Vagina (tissue), 2 donors: ENCODE data around the gene AK3. TPM values are rescaled to one million over a fixed set of nuclear protein-coding genes. Genes with fewer than 3 reads are reported as not detected.

Experiments
- DNase-seq, 2 donors: peaks; one replicate each; pipeline ENCODE4 v3.0.0-alpha.2; 2017; ENCODE audit errors: extremely low spot score in 2 of 2
- H3K27ac ChIP-seq: fragments of 200-600 bp; sonication (generic); one replicate; pipeline ENCODE4 v1.5.1; 2019
- H3K27me3 ChIP-seq: fragments of 200-600 bp; sonication (generic); one replicate; pipeline ENCODE4 v1.5.1; 2019
- H3K36me3 ChIP-seq, 2 donors: fragments of 200-600 bp; sonication (generic); one replicate each; pipeline ENCODE4 v1.5.1; 2017 to 2019
- H3K4me1 ChIP-seq: fragments of 200-600 bp; sonication (generic); one replicate; pipeline ENCODE4 v1.5.1; 2019
- H3K4me3 ChIP-seq, 2 donors: fragments of 200-600 bp; sonication (generic); 1 replicate in 1 of 2; 2 replicates in 1 of 2; pipeline ENCODE4 v1.5.1; 2016 to 2019
- H3K9me3 ChIP-seq: fragments of 200-600 bp; sonication (generic); one replicate; pipeline ENCODE4 v1.5.1; 2019
- CTCF ChIP-seq, 3 experiments: fragments of 450-650 bp in 2 of 3; fragments of 200-600 bp in 1 of 3; sonication (generic) in 1 of 3; IDR thresholded peaks; one replicate each; pipeline ENCODE4 v1.5.1; 2017 to 2019; ENCODE audit warnings: antibody characterized with exemption in 3 of 3, mild to moderate bottlenecking in 2 of 3, moderate library complexity in 2 of 3
- POLR2A ChIP-seq, 2 donors: fragments of 450-650 bp; IDR thresholded peaks; one replicate each; pipeline ENCODE4 v1.6.1; 2017; ENCODE audit warnings: antibody characterized with exemption in 2 of 2, mild to moderate bottlenecking in 2 of 2, moderate library complexity in 2 of 2
- POLR2AphosphoS5 ChIP-seq, 2 donors: sonication (generic); formaldehyde crosslinking; IDR thresholded peaks; one replicate each; pipeline ENCODE4 v1.9.0; 2017; ENCODE audit warnings: antibody characterized with exemption in 2 of 2, mild to moderate bottlenecking in 2 of 2, low read depth in 1 of 2; ENCODE audit not compliant: insufficient read depth in 1 of 2
- intact Hi-C: fragments of 100-400 bp; cut with DNase I; formaldehyde crosslinking; loops from one replicate; pipeline ENCODE4 v1.15.1; 2023
- total RNA-seq: library from RNA; depleted of rRNA; stranded (reverse); fragments of >200 nt; gene quantifications from one replicate; pipeline ENCODE4 v1.2.3, GENCODE V29; 2016

AK3 gene
- total RNA-seq, 1 donor from 2014 or later = 72.4 TPM

GRCh38 chr9:4738866-4739586 is 2.0 kb downstream of the AK3 start:
- TF ChIP-seq POLR2A (IDR thresholded peaks at IDR 0.05) (no peak), POLR2AphosphoS5 (IDR thresholded peaks at IDR 0.05; ENCODE audit: insufficient read depth in 1 of 2, low read depth in 1 of 2) (no peak), CTCF (IDR thresholded peaks at IDR 0.05) (no peak)
- H3K27ac ChIP-seq = peak overlapping the region; percentile 98
- no peaks in the 10 kb centered on the region for H3K36me3 ChIP-seq
- H3K9me3 ChIP-seq = no peaks in the 10 kb centered on the region
- no peaks in the 10 kb centered on the region for H3K27me3 ChIP-seq
- H3K4me1 ChIP-seq = peaks cover 37% of the 10 kb centered on the region
- peak overlapping the region; percentile 98 to 99 for H3K4me3 ChIP-seq
- no peak for DNase-seq
- intact Hi-C loops = no loop called here

GRCh38 chr9:4734150-4734549 is 6.9 kb downstream of the AK3 start:
- TF ChIP-seq CTCF (IDR thresholded peaks at IDR 0.05) = no peak
- TF ChIP-seq POLR2A (IDR thresholded peaks at IDR 0.05) = no peak
- TF ChIP-seq POLR2AphosphoS5 (IDR thresholded peaks at IDR 0.05; ENCODE audit: insufficient read depth in 1 of 2, low read depth in 1 of 2) = no peak
- Histone ChIP-seq H3K4me1 (peaks cover 25% of the 10 kb centered on the region), H3K27ac (no peak overlapping the region), H3K9me3 (no peaks in the 10 kb centered on the region), H3K27me3 (no peaks in the 10 kb centered on the region), H3K4me3 (no peak overlapping the region), H3K36me3 (no peaks in the 10 kb centered on the region)
- intact Hi-C loops = no loop called here
- DNase-seq = no peak

GRCh38 chr9:4732890-4733289 is 8.1 kb downstream of the AK3 start:
- DNase-seq = no peak
- H3K36me3 ChIP-seq = no peaks in the 10 kb centered on the region
- intact Hi-C loops = no loop called here
- H3K4me1 ChIP-seq = peaks cover 14% of the 10 kb centered on the region
- H3K4me3 ChIP-seq = no peak overlapping the region
- no peak overlapping the region for H3K27ac ChIP-seq
- H3K9me3 ChIP-seq = no peaks in the 10 kb centered on the region
- TF ChIP-seq POLR2A (IDR thresholded peaks at IDR 0.05) (no peak), POLR2AphosphoS5 (IDR thresholded peaks at IDR 0.05; ENCODE audit: insufficient read depth in 1 of 2, low read depth in 1 of 2) (no peak), CTCF (IDR thresholded peaks at IDR 0.05) (no peak)
- H3K27me3 ChIP-seq = no peaks in the 10 kb centered on the region

- H3K27me3 ChIP-seq = no peaks in the 10 kb centered on the region
- H3K27ac ChIP-seq = no peak overlapping the region
- no peaks in the 10 kb centered on the region for H3K9me3 ChIP-seq
- DNase-seq = no peak
- H3K36me3 ChIP-seq = peaks cover 0 to 2% of the 10 kb centered on the region in 2 donors
- peaks cover 6% of the 10 kb centered on the region for H3K4me1 ChIP-seq
- no peak overlapping the region for H3K4me3 ChIP-seq
- TF ChIP-seq POLR2AphosphoS5 (IDR thresholded peaks at IDR 0.05; ENCODE audit: insufficient read depth in 1 of 2, low read depth in 1 of 2) = no peak
- intact Hi-C loops = no loop called here
These were observed 13.4 kb downstream of the AK3 start for GRCh38 chr9:4727593-4727992.

GRCh38 chr9:4725706-4726442 is 15.1 kb downstream of the AK3 start:
- Histone ChIP-seq H3K4me1 (peaks cover 6% of the 10 kb centered on the region), H3K9me3 (no peaks in the 10 kb centered on the region), H3K27me3 (no peaks in the 10 kb centered on the region), H3K4me3 (no peak overlapping the region), H3K36me3 (peaks cover 0 to 15% of the 10 kb centered on the region in 2 donors), H3K27ac (no peak overlapping the region)
- DNase-seq = no peak
- intact Hi-C loops = no loop called here
- no peak for TF ChIP-seq CTCF (IDR thresholded peaks at IDR 0.05)
- TF ChIP-seq POLR2AphosphoS5 (IDR thresholded peaks at IDR 0.05; ENCODE audit: insufficient read depth in 1 of 2, low read depth in 1 of 2) = no peak
